ENCODE measurements around the gene PSMD7.

DNA sequence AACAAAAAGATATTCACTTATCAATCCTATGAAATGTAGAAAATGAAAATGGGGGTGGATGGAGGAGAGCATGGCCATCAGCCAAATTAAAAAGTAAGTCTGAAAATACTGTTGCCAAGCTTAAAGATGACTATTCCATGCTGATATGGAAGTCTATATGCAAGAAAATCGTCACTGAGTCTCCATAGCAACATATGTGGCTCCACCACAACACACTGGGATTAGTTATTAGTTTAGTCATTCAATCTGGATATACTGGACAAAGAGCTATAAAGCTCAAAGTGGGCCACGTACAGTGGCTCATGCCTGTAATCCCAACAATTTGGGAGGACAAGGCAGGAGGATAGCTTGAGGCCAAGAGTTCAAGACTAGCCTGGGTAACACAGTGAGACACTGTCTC, 24.7 kb upstream of the PSMD7 start:
- no peak for TF ChIP-seq EZH2 (IDR thresholded peaks at IDR 0.05; ENCODE audit: insufficient read depth, low read length)
- TF ChIP-seq, protein P1, sequence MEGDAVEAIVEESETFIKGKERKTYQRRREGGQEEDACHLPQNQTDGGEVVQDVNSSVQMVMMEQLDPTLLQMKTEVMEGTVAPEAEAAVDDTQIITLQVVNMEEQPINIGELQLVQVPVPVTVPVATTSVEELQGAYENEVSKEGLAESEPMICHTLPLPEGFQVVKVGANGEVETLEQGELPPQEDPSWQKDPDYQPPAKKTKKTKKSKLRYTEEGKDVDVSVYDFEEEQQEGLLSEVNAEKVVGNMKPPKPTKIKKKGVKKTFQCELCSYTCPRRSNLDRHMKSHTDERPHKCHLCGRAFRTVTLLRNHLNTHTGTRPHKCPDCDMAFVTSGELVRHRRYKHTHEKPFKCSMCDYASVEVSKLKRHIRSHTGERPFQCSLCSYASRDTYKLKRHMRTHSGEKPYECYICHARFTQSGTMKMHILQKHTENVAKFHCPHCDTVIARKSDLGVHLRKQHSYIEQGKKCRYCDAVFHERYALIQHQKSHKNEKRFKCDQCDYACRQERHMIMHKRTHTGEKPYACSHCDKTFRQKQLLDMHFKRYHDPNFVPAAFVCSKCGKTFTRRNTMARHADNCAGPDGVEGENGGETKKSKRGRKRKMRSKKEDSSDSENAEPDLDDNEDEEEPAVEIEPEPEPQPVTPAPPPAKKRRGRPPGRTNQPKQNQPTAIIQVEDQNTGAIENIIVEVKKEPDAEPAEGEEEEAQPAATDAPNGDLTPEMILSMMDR (IDR thresholded peaks at IDR 0.05; ENCODE audit: insufficient read depth, low read depth, low read length): no peak
